ENCODE measurements around the gene NIPAL4.

Gene NIPAL4

GRCh38 chr5:157463621-157464518 lies 3.9 kb downstream of the NIPAL4 start:
- peaks cover 19 to 24% of the 10 kb centered on the region in 2 experiments for H3K4me1 ChIP-seq (ENCODE audit: control insufficient read depth in 1 of 2, insufficient read depth in 1 of 2, low read depth in 1 of 2, low read length in 1 of 2)
- H3K9me3 ChIP-seq: no peaks in the 10 kb centered on the region
- H3K27ac ChIP-seq: peak overlapping the region; percentile 50
- no peak overlapping the region for H3K4me3 ChIP-seq (ENCODE audit: low read depth in 1 of 2, low read length in 1 of 2)
- H3K36me3 ChIP-seq: no peaks in the 10 kb centered on the region
- peaks cover 40% of the 10 kb centered on the region for H3K27me3 ChIP-seq
- TF ChIP-seq CTCF (IDR thresholded peaks at IDR 0.05): no peak

GRCh38 chr5:157464519-157465171 lies 4.6 kb downstream of the NIPAL4 start:
- Histone ChIP-seq H3K36me3 (no peaks in the 10 kb centered on the region), H3K27me3 (peaks cover 32% of the 10 kb centered on the region), H3K4me3 (ENCODE audit: low read depth in 1 of 2, low read length in 1 of 2) (no peak overlapping the region), H3K4me1 (ENCODE audit: control insufficient read depth in 1 of 2, insufficient read depth in 1 of 2, low read depth in 1 of 2, low read length in 1 of 2) (peaks cover 19 to 22% of the 10 kb centered on the region in 2 experiments), H3K9me3 (no peaks in the 10 kb centered on the region), H3K27ac (peak overlapping the region; percentile 50)
- no peak for TF ChIP-seq CTCF (IDR thresholded peaks at IDR 0.05)

DNA sequence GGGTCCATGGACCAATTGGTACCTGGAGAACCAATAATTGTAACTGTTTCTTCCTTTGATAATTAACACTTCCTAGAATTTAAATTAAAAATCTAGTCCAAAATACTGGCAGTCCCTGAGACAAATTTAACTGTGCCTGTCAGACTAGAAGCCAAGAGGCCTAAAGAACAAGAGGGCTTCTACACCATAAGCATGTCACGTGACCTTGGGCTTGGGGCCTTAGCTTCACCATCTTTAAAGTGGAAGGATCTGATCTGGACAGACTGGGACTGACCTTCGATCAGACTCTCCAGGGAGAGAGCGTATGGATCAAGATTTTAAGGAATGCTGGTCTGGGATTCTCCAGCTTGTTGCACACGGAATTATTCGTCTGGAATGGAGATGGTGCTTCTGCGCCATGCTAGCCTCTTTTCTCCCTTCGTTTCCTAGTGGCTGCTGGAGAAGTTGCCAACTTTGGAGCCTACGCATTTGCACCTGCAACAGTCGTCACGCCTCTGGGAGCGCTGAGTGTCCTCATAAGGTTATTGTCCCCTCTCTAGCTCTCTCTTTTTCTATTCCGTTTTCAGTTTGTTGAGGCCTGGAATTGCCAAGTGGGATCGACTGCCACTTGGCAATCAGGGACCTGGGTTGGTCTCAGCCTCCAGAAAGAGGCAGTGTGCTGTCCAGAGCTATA lies 8.4 kb downstream of the NIPAL4 start:
- H3K27ac ChIP-seq: no peak overlapping the region
- H3K36me3 ChIP-seq: peaks cover 21% of the 10 kb centered on the region
- H3K4me1 ChIP-seq (ENCODE audit: control insufficient read depth in 1 of 2, insufficient read depth in 1 of 2, low read depth in 1 of 2, low read length in 1 of 2): peaks cover 12 to 17% of the 10 kb centered on the region in 2 experiments
- H3K27me3 ChIP-seq: no peaks in the 10 kb centered on the region
- H3K4me3 ChIP-seq (ENCODE audit: low read depth in 1 of 2, low read length in 1 of 2): no peak overlapping the region
- H3K9me3 ChIP-seq: no peaks in the 10 kb centered on the region
- TF ChIP-seq CTCF (IDR thresholded peaks at IDR 0.05): no peak

DNA sequence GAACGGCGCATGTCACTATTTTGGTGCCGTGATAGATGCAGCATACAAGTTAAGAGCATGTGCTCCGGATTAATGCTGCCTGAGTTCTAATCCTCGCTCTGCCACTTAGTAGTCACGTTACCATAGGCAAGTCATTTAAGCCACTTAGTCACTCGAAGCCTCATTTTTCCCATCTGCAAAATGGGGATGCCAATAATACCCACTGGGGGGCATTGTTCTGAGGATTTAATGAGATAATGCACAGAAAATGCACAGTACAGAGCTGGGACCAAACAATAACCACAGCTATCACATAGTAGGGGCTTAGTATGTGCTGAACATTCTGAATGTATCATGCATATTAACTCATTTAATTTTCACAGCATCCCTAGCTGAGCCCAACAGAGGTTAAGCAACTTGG lies 9.1 kb downstream of the NIPAL4 start:
- H3K36me3 ChIP-seq: peaks cover 27% of the 10 kb centered on the region
- H3K4me1 ChIP-seq (ENCODE audit: control insufficient read depth in 1 of 2, insufficient read depth in 1 of 2, low read depth in 1 of 2, low read length in 1 of 2): peaks cover 11 to 17% of the 10 kb centered on the region in 2 experiments
- no peaks in the 10 kb centered on the region for H3K27me3 ChIP-seq
- no peak for TF ChIP-seq CTCF (IDR thresholded peaks at IDR 0.05)
- H3K27ac ChIP-seq: no peak overlapping the region
- H3K9me3 ChIP-seq: no peaks in the 10 kb centered on the region
- H3K4me3 ChIP-seq (ENCODE audit: low read depth in 1 of 2, low read length in 1 of 2): no peak overlapping the region

- H3K9me3 ChIP-seq: no peaks in the 10 kb centered on the region
- H3K27ac ChIP-seq: no peak overlapping the region
- H3K27me3 ChIP-seq: no peaks in the 10 kb centered on the region
- TF ChIP-seq CTCF (IDR thresholded peaks at IDR 0.05): no peak
- H3K4me3 ChIP-seq (ENCODE audit: low read depth in 1 of 2, low read length in 1 of 2): no peak overlapping the region
- H3K36me3 ChIP-seq: peaks cover 33% of the 10 kb centered on the region
- H3K4me1 ChIP-seq (ENCODE audit: control insufficient read depth in 1 of 2, insufficient read depth in 1 of 2, low read depth in 1 of 2, low read length in 1 of 2): peaks cover 5 to 11% of the 10 kb centered on the region in 2 experiments
Measured at GRCh38 chr5:157469687-157470086, 9.7 kb downstream of the NIPAL4 start.

Measured in neutrophil (primary cell).